ENCODE results near the gene GUCD1. TPM values are rescaled to one million over a fixed set of nuclear protein-coding genes. Genes with fewer than 3 reads are reported as not detected.

Gene GUCD1
- total and polyA plus RNA-seq, 2 of the 13 experiments (the other 11 are each of a cell fraction or from before 2014, with no cell fraction given), result 128 to 245 TPM

DNA sequence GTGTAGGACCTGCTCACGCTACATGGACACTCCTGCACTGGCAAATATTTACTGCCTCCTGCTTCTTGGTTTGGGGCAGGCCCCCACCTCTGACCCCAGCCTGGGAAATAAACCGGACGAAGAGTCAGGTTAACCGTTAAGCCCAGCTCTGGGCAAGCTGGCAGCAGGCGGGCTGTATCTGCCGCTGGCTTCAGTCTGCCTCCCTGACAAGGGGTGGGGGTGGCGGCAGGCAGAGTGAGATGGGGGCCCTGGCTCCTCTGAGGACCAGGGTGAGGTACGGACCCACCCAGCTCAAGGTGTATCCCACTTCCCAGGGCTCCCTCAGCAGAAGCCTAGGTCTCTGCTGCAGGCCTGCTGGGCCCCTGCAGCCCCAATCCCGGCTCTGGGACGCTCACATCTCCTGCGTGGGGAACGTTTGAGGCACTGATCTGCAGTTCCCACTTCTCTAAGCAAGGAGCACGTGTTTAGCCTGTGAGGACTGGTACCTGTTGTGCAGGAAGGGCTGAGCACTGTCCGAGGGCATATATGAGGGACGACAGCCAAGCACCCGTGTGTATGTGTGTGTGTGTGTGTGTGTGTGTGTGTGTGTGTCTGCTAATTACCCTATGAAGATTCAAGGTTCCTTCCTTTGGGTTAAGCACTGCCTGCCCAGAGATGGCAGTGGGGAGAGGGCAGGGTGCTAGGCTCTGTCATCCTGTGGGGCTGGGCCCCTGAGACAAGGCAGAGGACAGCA, 39.1 kb upstream of the GUCD1 start (continued):
- TF ChIP-seq HNF1B (CRISPR knock-in tag; IDR thresholded peaks at IDR 0.05), result 0 out of 2 replicates have a peak, but pooled peaks have one; percentile 46
- peak; percentile 65 for TF ChIP-seq NR2C2 (CRISPR knock-in tag; IDR thresholded peaks at IDR 0.05; ENCODE audit: borderline replicate concordance)
- peak in 1 of 2 experiments; percentile 45; a peak in 1 of 4 replicates for TF ChIP-seq KLF16 (CRISPR knock-in tag; IDR thresholded peaks at IDR 0.05)
- TF ChIP-seq CCDC6 (CRISPR knock-in tag; IDR thresholded peaks at IDR 0.05), result peak; percentile 60; the same call in 1 of the 2 replicates
- TF ChIP-seq DMTF1 (CRISPR knock-in tag; IDR thresholded peaks at IDR 0.05), result no peak
- TF ChIP-seq HDAC2 (CRISPR knock-in tag; IDR thresholded peaks at IDR 0.05), result peak; percentile 79
- TF ChIP-seq ZFP90 (CRISPR knock-in tag; IDR thresholded peaks at IDR 0.05; ENCODE audit: borderline replicate concordance), result 0 out of 2 replicates have a peak, but pooled peaks have one; percentile 41
- no peak for TF ChIP-seq CBFB (CRISPR knock-in tag; IDR thresholded peaks at IDR 0.05)
- 0 out of 2 replicates have a peak, but pooled peaks have one; percentile 18 for TF ChIP-seq TFDP2 (CRISPR knock-in tag; IDR thresholded peaks at IDR 0.05)
- no peak for TF ChIP-seq FOXA1 (IDR thresholded peaks at IDR 0.05)
- TF ChIP-seq FOXA1 (CRISPR knock-in tag; IDR thresholded peaks at IDR 0.05), result 0 out of 2 replicates have a peak, but pooled peaks have one; percentile 7
- peak; percentile 52 for TF ChIP-seq ARID5B (CRISPR knock-in tag; IDR thresholded peaks at IDR 0.05)
- TF ChIP-seq MAZ (IDR thresholded peaks at IDR 0.05; ENCODE audit: borderline replicate concordance, low read depth, low read length), result 0 out of 2 replicates have a peak, but pooled peaks have one; percentile 17
- TF ChIP-seq MAZ (CRISPR knock-in tag; IDR thresholded peaks at IDR 0.05; ENCODE audit: low read depth), result no peak
- TF ChIP-seq ZNF619 (CRISPR knock-in tag; IDR thresholded peaks at IDR 0.05), result no peak
